GM18873 (cell line): ENCODE measurements around the gene HSPG2.

Experiments
- ATAC-seq: cut with Tn5 transposase; IDR thresholded peaks from one replicate; pipeline ENCODE4 v1.9.1; 2021; ENCODE audit warnings: mild to moderate bottlenecking, moderate library complexity, moderate number of reproducible peaks; ENCODE audit not compliant: unreplicated experiment, low FRiP score

Gene HSPG2

GRCh38 chr1:21901473-21901847 lies 35.6 kb downstream of the HSPG2 start:
- ATAC-seq, result no peak

GRCh38 chr1:21900766-21901472 lies 36.2 kb downstream of the HSPG2 start:
- ATAC-seq, result no peak

GRCh38 chr1:21899987-21900386 lies 37.1 kb downstream of the HSPG2 start:
- ATAC-seq, result no peak

- ATAC-seq, result no peak
These were observed 37.8 kb downstream of the HSPG2 start for GRCh38 chr1:21899267-21899810.

- ATAC-seq, result no peak
These were observed 38.5 kb downstream of the HSPG2 start for GRCh38 chr1:21898326-21899200.

GRCh38 chr1:21897844-21898243 lies 39.3 kb downstream of the HSPG2 start:
- no peak for ATAC-seq

- no peak for ATAC-seq
These were observed 40.2 kb downstream of the HSPG2 start for GRCh38 chr1:21896652-21897532.

GRCh38 chr1:21896026-21896425 lies 41.1 kb downstream of the HSPG2 start:
- no peak for ATAC-seq

- ATAC-seq, result no peak
These were observed 42.9 kb downstream of the HSPG2 start for GRCh38 chr1:21894034-21894881.

GRCh38 chr1:21893046-21893805 lies 43.9 kb downstream of the HSPG2 start:
- ATAC-seq, result no peak

- ATAC-seq, result no peak
These were observed 45.3 kb downstream of the HSPG2 start for GRCh38 chr1:21891621-21892479.

GRCh38 chr1:21891081-21891480 lies 46.0 kb downstream of the HSPG2 start:
- ATAC-seq, result no peak

GRCh38 chr1:21888500-21888899 lies 48.6 kb downstream of the HSPG2 start:
- ATAC-seq, result no peak

- ATAC-seq, result no peak
These were observed 49.3 kb downstream of the HSPG2 start for GRCh38 chr1:21887796-21888195.

- no peak for ATAC-seq
These were observed 49.8 kb downstream of the HSPG2 start for GRCh38 chr1:21887216-21887736.

GRCh38 chr1:21886486-21887215 lies 50.5 kb downstream of the HSPG2 start:
- ATAC-seq, result no peak
